ENCODE results near the gene MAPKAPK2.

DNA sequence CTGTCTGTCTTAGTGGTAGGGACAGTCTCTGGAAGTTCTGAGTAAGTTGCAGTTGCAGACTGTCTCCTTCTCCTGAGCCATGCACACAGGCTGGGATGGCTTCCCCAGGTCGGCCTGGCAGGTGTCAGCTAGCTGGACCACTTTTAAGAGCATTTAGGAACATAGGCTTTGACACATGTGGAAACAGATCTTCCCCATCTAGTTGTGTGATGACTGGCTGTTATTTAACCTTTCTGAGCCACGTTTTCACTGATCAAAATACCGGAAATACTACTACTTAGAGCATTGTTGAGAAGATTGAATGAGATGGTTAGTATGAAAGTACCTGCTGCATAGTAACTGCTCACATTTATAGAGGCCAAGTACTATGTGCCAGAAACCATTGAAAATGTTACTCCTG lies 6.2 kb upstream of the MAPKAPK2 start:
- no peak for TF ChIP-seq RAD21 (conservative IDR thresholded peaks at IDR 0.05)
- TF ChIP-seq, protein P1, sequence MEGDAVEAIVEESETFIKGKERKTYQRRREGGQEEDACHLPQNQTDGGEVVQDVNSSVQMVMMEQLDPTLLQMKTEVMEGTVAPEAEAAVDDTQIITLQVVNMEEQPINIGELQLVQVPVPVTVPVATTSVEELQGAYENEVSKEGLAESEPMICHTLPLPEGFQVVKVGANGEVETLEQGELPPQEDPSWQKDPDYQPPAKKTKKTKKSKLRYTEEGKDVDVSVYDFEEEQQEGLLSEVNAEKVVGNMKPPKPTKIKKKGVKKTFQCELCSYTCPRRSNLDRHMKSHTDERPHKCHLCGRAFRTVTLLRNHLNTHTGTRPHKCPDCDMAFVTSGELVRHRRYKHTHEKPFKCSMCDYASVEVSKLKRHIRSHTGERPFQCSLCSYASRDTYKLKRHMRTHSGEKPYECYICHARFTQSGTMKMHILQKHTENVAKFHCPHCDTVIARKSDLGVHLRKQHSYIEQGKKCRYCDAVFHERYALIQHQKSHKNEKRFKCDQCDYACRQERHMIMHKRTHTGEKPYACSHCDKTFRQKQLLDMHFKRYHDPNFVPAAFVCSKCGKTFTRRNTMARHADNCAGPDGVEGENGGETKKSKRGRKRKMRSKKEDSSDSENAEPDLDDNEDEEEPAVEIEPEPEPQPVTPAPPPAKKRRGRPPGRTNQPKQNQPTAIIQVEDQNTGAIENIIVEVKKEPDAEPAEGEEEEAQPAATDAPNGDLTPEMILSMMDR (IDR thresholded peaks at IDR 0.05; ENCODE audit: poor library complexity, severe bottlenecking): no peak
- no peak for TF ChIP-seq MXI1 (conservative IDR thresholded peaks at IDR 0.05; ENCODE audit: poor library complexity, severe bottlenecking)
- no peak for TF ChIP-seq TAF1 (IDR thresholded peaks at IDR 0.05; ENCODE audit: low read depth)
- TF ChIP-seq POLR2AphosphoS5 (IDR thresholded peaks at IDR 0.05): no peak
- TF ChIP-seq, protein P2, sequence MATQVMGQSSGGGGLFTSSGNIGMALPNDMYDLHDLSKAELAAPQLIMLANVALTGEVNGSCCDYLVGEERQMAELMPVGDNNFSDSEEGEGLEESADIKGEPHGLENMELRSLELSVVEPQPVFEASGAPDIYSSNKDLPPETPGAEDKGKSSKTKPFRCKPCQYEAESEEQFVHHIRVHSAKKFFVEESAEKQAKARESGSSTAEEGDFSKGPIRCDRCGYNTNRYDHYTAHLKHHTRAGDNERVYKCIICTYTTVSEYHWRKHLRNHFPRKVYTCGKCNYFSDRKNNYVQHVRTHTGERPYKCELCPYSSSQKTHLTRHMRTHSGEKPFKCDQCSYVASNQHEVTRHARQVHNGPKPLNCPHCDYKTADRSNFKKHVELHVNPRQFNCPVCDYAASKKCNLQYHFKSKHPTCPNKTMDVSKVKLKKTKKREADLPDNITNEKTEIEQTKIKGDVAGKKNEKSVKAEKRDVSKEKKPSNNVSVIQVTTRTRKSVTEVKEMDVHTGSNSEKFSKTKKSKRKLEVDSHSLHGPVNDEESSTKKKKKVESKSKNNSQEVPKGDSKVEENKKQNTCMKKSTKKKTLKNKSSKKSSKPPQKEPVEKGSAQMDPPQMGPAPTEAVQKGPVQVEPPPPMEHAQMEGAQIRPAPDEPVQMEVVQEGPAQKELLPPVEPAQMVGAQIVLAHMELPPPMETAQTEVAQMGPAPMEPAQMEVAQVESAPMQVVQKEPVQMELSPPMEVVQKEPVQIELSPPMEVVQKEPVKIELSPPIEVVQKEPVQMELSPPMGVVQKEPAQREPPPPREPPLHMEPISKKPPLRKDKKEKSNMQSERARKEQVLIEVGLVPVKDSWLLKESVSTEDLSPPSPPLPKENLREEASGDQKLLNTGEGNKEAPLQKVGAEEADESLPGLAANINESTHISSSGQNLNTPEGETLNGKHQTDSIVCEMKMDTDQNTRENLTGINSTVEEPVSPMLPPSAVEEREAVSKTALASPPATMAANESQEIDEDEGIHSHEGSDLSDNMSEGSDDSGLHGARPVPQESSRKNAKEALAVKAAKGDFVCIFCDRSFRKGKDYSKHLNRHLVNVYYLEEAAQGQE (IDR thresholded peaks at IDR 0.05; ENCODE audit: borderline replicate concordance): no peak
- no peak for TF ChIP-seq EP300 (conservative IDR thresholded peaks at IDR 0.05; ENCODE audit: poor library complexity, severe bottlenecking)
- TF ChIP-seq EZH2 (IDR thresholded peaks at IDR 0.05; ENCODE audit: borderline replicate concordance, insufficient read depth, low read length, poor library complexity, severe bottlenecking): no peak
